Stimulated activated naive CD8-positive, alpha-beta T cell treated with anti-CD3 and anti-CD28 coated beads, Interleukin-15, amount 100 ng/mL, for 72 hours (primary cell): ENCODE measurements around the gene MRPL51.

ENCODE experiments used
- ATAC-seq: fragments of 150-1000 bp; cut with Tn5 transposase; 2 replicates; pipeline ENCODE4 v1.10.0; 2021; ENCODE audit warnings: mild to moderate bottlenecking, moderate library complexity
- DNase-seq, 2 donors: peaks; one replicate each; pipeline ENCODE4 v3.0.0; 2021 to 2022
- H3K27ac Mint-ChIP-seq, 2 donors: one replicate each; pipeline ENCODE4 v1.8.0; 2022; ENCODE audit warnings: mild to moderate bottlenecking in 2 of 2, mixed read lengths in 2 of 2, moderate library complexity in 2 of 2
- H3K27me3 Mint-ChIP-seq: one replicate; pipeline ENCODE4 v1.8.0; 2022; ENCODE audit warnings: mixed read lengths
- H3K4me1 Mint-ChIP-seq: one replicate; pipeline ENCODE4 v1.8.0; 2022; ENCODE audit warnings: mild to moderate bottlenecking, mixed read lengths
- H3K4me3 Mint-ChIP-seq, 2 donors: one replicate each; pipeline ENCODE4 v1.8.0; 2022; ENCODE audit warnings: mild to moderate bottlenecking in 2 of 2, mixed read lengths in 2 of 2, moderate library complexity in 1 of 2
- H3K9me3 Mint-ChIP-seq, 2 donors: one replicate each; pipeline ENCODE4 v1.8.0; 2022; ENCODE audit warnings: mixed read lengths in 2 of 2

MRPL51 gene

GRCh38 chr12:6444704-6445688, 48.1 kb downstream of the MRPL51 start, which contains the start of gene CD27:
Gene CD27, plus strand, starts transcription at chr12:6444955. Its CDS starts 141 bp downstream, at chr12:6445096.
- peak within 1 kb of the TSS; percentile 99 for H3K27ac Mint-ChIP-seq
- ATAC-seq (peak; percentile 57), DNase-seq (no peak)
- no peaks in the 10 kb centered on the region for H3K27me3 Mint-ChIP-seq
- H3K4me1 Mint-ChIP-seq: peaks cover 64% of the 10 kb centered on the region
- no peaks in the 10 kb centered on the region for H3K9me3 Mint-ChIP-seq
- H3K4me3 Mint-ChIP-seq: peak within 1 kb of the TSS; percentile 80 to 93

GRCh38 chr12:6444031-6444430, 49.0 kb downstream of the MRPL51 start:
- H3K27me3 Mint-ChIP-seq: no peaks in the 10 kb centered on the region
- DNase-seq (peak in 1 of 2 donors; percentile 38), ATAC-seq (peak; percentile 52)
- H3K9me3 Mint-ChIP-seq: no peaks in the 10 kb centered on the region
- H3K27ac Mint-ChIP-seq: peak overlapping the region; percentile 99
- peaks cover 68% of the 10 kb centered on the region for H3K4me1 Mint-ChIP-seq
- H3K4me3 Mint-ChIP-seq: peak overlapping the region; percentile 80 to 93

GRCh38 chr12:6443361-6443983, 49.6 kb downstream of the MRPL51 start:
- ATAC-seq: peak; percentile 75
- H3K27me3 Mint-ChIP-seq: no peaks in the 10 kb centered on the region
- H3K4me1 Mint-ChIP-seq: peaks cover 71% of the 10 kb centered on the region
- peak overlapping the region; percentile 80 to 93 for H3K4me3 Mint-ChIP-seq
- no peaks in the 10 kb centered on the region for H3K9me3 Mint-ChIP-seq
- peak; percentile 38 to 67 for DNase-seq
- H3K27ac Mint-ChIP-seq: peak overlapping the region; percentile 99

GRCh38 chr12:6442836-6443235, 50.2 kb downstream of the MRPL51 start:
- DNase-seq (no peak), ATAC-seq (no peak)
- Mint-ChIP-seq H3K4me1 (peaks cover 71% of the 10 kb centered on the region), H3K4me3 (peak overlapping the region; percentile 80 to 93), H3K9me3 (no peaks in the 10 kb centered on the region), H3K27me3 (no peaks in the 10 kb centered on the region), H3K27ac (peak overlapping the region; percentile 99)
